ENCODE results near the gene LGALS13.

Gene LGALS13

GRCh38 chr19:39641773-39642172 is 39.4 kb downstream of the LGALS13 start:
- DNase-seq (ENCODE audit: low spot score), result no peak
- no peak overlapping the region for H3K4me3 ChIP-seq
- H3K27ac ChIP-seq, result no peak overlapping the region
- TF ChIP-seq, protein P1, sequence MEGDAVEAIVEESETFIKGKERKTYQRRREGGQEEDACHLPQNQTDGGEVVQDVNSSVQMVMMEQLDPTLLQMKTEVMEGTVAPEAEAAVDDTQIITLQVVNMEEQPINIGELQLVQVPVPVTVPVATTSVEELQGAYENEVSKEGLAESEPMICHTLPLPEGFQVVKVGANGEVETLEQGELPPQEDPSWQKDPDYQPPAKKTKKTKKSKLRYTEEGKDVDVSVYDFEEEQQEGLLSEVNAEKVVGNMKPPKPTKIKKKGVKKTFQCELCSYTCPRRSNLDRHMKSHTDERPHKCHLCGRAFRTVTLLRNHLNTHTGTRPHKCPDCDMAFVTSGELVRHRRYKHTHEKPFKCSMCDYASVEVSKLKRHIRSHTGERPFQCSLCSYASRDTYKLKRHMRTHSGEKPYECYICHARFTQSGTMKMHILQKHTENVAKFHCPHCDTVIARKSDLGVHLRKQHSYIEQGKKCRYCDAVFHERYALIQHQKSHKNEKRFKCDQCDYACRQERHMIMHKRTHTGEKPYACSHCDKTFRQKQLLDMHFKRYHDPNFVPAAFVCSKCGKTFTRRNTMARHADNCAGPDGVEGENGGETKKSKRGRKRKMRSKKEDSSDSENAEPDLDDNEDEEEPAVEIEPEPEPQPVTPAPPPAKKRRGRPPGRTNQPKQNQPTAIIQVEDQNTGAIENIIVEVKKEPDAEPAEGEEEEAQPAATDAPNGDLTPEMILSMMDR (IDR thresholded peaks at IDR 0.05), result no peak

DNA sequence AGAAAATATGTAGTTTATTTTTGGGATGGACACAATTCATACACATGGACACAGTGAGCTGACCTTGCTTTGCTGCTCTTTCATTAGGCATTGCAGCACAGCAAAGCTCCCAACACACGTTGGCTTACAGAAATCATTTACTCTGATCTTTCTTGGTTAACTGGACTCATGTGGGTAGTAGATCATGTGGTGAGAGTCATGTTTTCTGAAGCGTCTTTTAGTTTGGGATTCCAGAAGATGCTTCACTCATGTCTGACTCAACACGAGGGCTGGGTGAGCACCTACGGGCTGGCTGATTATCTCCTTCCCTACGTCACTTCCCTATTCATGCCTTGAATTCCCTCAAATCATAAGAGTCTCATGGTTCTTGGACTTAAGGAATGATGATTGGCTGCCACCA is 41.3 kb downstream of the LGALS13 start:
- no peak for DNase-seq (ENCODE audit: low spot score)
- H3K4me3 ChIP-seq, result no peak overlapping the region
- TF ChIP-seq, protein P1 (IDR thresholded peaks at IDR 0.05), result no peak
- no peak overlapping the region for H3K27ac ChIP-seq

GRCh38 chr19:39645800-39646411 is 43.6 kb downstream of the LGALS13 start:
- Histone ChIP-seq H3K27ac (no peak overlapping the region), H3K4me3 (no peak overlapping the region)
- TF ChIP-seq, protein P1 (IDR thresholded peaks at IDR 0.05), result no peak
- DNase-seq (ENCODE audit: low spot score), result no peak

DNA sequence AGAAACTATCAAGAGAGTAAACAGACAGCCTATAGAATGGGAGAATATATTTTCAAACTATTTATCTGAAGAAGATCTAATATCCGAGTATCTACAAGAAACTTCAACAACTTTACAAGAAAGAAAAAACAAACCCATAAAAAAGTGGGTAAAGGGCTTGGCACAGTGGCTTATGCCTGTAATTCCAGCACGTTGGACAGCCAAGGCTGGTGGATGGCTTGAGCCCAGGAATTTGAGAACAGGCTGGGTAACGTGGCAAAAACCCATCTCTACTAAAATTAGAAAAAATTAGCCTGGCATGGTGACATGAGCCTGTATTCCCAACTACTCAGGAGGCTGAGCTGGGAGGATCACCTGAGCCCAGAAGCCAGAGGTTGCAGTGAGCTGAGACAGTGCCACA is 45.6 kb downstream of the LGALS13 start:
- Histone ChIP-seq H3K4me3 (no peak overlapping the region), H3K27ac (no peak overlapping the region)
- DNase-seq (ENCODE audit: low spot score), result no peak
- TF ChIP-seq, protein P1 (IDR thresholded peaks at IDR 0.05), result no peak

- no peak for DNase-seq (ENCODE audit: low spot score)
- TF ChIP-seq, protein P1 (IDR thresholded peaks at IDR 0.05), result no peak
- H3K27ac ChIP-seq, result no peak within 1 kb of the TSS
- no peak within 1 kb of the TSS for H3K4me3 ChIP-seq
Observed at GRCh38 chr19:39655613-39656012, 53.3 kb downstream of the LGALS13 start, which contains the start of gene LGALS16. Gene LGALS16 (plus strand): TSS chr19:39655913. CDS start chr19:39655962, 49 bp downstream.
